Stimulated activated CD8-positive, alpha-beta memory T cell treated with anti-CD3 and anti-CD28 coated beads, Interleukin-7, amount 100 ng/mL, for 48 hours (primary cell): ENCODE measurements around the gene CLEC16A.
"Not testable (repeated sequence)": the region's sequence is repeated elsewhere in the genome, so short reads cannot be mapped to it uniquely, and the experiment has no call there.

Experiments
- DNase-seq, 2 donors: peaks; one replicate each; pipeline ENCODE4 v3.0.0-alpha.2; 2020; ENCODE audit warnings: low read depth in 1 of 2; ENCODE audit errors: extremely low read depth in 1 of 2

The CLEC16A gene

GRCh38 chr16:10923146-10923649 is 21.2 kb upstream of the CLEC16A start:
- no peak for DNase-seq

- no peak for DNase-seq
Observed at GRCh38 chr16:10923650-10924214, 20.6 kb upstream of the CLEC16A start.

- not testable (repeated sequence) for DNase-seq
Observed at GRCh38 chr16:10925285-10925684, 19.1 kb upstream of the CLEC16A start.

GRCh38 chr16:10926094-10926493 is 18.3 kb upstream of the CLEC16A start:
- no peak for DNase-seq

GRCh38 chr16:10926867-10927266 is 17.5 kb upstream of the CLEC16A start:
- no peak for DNase-seq

- DNase-seq = no peak
Observed at GRCh38 chr16:10927497-10928112, 16.8 kb upstream of the CLEC16A start.

GRCh38 chr16:10929097-10929496 is 15.3 kb upstream of the CLEC16A start:
- not testable (repeated sequence) for DNase-seq

GRCh38 chr16:10929853-10930754 is 14.3 kb upstream of the CLEC16A start:
- DNase-seq = no peak

GRCh38 chr16:10930755-10931093 is 13.6 kb upstream of the CLEC16A start:
- DNase-seq = no peak

- no peak for DNase-seq
Observed at GRCh38 chr16:10931134-10931533, 13.2 kb upstream of the CLEC16A start.

- no peak for DNase-seq
Observed at GRCh38 chr16:10931977-10932632, 12.3 kb upstream of the CLEC16A start.

GRCh38 chr16:10932959-10933710 is 11.2 kb upstream of the CLEC16A start:
- no peak for DNase-seq

- DNase-seq = no peak
Observed at GRCh38 chr16:10933865-10934264, 10.5 kb upstream of the CLEC16A start.

- no peak for DNase-seq
Observed at GRCh38 chr16:10934325-10935107, 9.8 kb upstream of the CLEC16A start.

- DNase-seq = no peak
Observed at GRCh38 chr16:10935226-10935915, 9.0 kb upstream of the CLEC16A start.

- no peak for DNase-seq
Observed at GRCh38 chr16:10936272-10936984, 7.9 kb upstream of the CLEC16A start.

- no peak for DNase-seq
Observed at GRCh38 chr16:10937068-10937859, 7.1 kb upstream of the CLEC16A start.

GRCh38 chr16:10938321-10938720 is 6.0 kb upstream of the CLEC16A start:
- no peak for DNase-seq
